ENCODE data around the gene GRAMD1A. TPM values are rescaled to one million over a fixed set of nuclear protein-coding genes. Genes with fewer than 3 reads are reported as not detected.

GRAMD1A gene
- total RNA-seq, 4 donors from 2014 or later = 4.6 to 23.3 (median 8.8) TPM

- DNase-seq = no peak
- WGBS, 2 donors = 73 to 82% methylated on average over 5 of the region's 7 CpGs
- Histone ChIP-seq H3K27me3 (peaks cover 0 to 8% (median 0%) of the 10 kb centered on the region in 4 donors), H3K4me3 (no peak overlapping the region), H3K9me3 (peaks cover 0 to 20% (median 0%) of the 10 kb centered on the region in 3 donors), H3K27ac (no peak overlapping the region), H3K36me3 (no peaks in the 10 kb centered on the region), H3K4me1 (peaks cover 0 to 9% (median 4%) of the 10 kb centered on the region in 3 donors)
- no peak for TF ChIP-seq POLR2A (IDR thresholded peaks at IDR 0.05)
- TF ChIP-seq CTCF (IDR thresholded peaks at IDR 0.05) = no peak
- intact Hi-C loops (cut with DNase I) = loop anchor here (2.0 kb wide), 1 partner anchor 41 kb away; no protein-coding TSS in a partner anchor
Observed at GRCh38 chr19:34972163-34972705, 27.9 kb upstream of the GRAMD1A start.

GRCh38 chr19:34974646-34975045 lies 25.5 kb upstream of the GRAMD1A start:
- no peak for DNase-seq

GRCh38 chr19:34975056-34975455 lies 25.1 kb upstream of the GRAMD1A start:
- Histone ChIP-seq H3K9me3 (peaks cover 0 to 14% (median 0%) of the 10 kb centered on the region in 3 donors), H3K4me1 (peaks cover 0 to 9% (median 4%) of the 10 kb centered on the region in 3 donors), H3K27ac (no peak overlapping the region), H3K27me3 (peaks cover 0 to 8% (median 0%) of the 10 kb centered on the region in 4 donors), H3K36me3 (no peaks in the 10 kb centered on the region), H3K4me3 (no peak overlapping the region)
- WGBS, 2 donors = 30 to 33% methylated on average over 3 to 5 of the region's 5 CpGs
- intact Hi-C loops (cut with DNase I) = no loop called here
- no peak for TF ChIP-seq POLR2A (IDR thresholded peaks at IDR 0.05)
- DNase-seq = no peak

More at GRCh38 chr19:34974646-34975045, 25.5 kb upstream of the GRAMD1A start:
- intact Hi-C loops (cut with DNase I) = no loop called here
- no peaks in the 10 kb centered on the region for H3K36me3 ChIP-seq
- H3K27ac ChIP-seq = no peak overlapping the region
- H3K4me1 ChIP-seq = peaks cover 0 to 9% (median 4%) of the 10 kb centered on the region in 3 donors
- 50% methylated on average over 5 of the region's 5 CpGs for WGBS, 2 donors
- TF ChIP-seq POLR2A (IDR thresholded peaks at IDR 0.05) = no peak
- H3K4me3 ChIP-seq = no peak overlapping the region
- peaks cover 0 to 8% (median 0%) of the 10 kb centered on the region in 4 donors for H3K27me3 ChIP-seq
- peaks cover 0 to 14% (median 0%) of the 10 kb centered on the region in 3 donors for H3K9me3 ChIP-seq

- Histone ChIP-seq H3K36me3 (no peaks in the 10 kb centered on the region), H3K27me3 (peaks cover 0 to 8% (median 0%) of the 10 kb centered on the region in 4 donors), H3K27ac (no peak overlapping the region), H3K9me3 (peaks cover 0 to 14% (median 0%) of the 10 kb centered on the region in 3 donors), H3K4me3 (no peak overlapping the region), H3K4me1 (peaks cover 0 to 9% (median 4%) of the 10 kb centered on the region in 3 donors)
- TF ChIP-seq CTCF (IDR thresholded peaks at IDR 0.05) (no peak), POLR2A (IDR thresholded peaks at IDR 0.05) (no peak)
- intact Hi-C loops (cut with DNase I) = no loop called here
- DNase-seq = no peak
- 75 to 90% methylated on average over 3 of the region's 3 CpGs for WGBS, 2 donors
Observed at GRCh38 chr19:34976611-34977010, 23.5 kb upstream of the GRAMD1A start.

- peaks cover 0 to 2% (median 0%) of the 10 kb centered on the region in 3 donors for H3K4me1 ChIP-seq
- no peak overlapping the region for H3K27ac ChIP-seq
- no peaks in the 10 kb centered on the region for H3K27me3 ChIP-seq
- WGBS, 2 donors = 75 to 78% methylated on average over 11 to 12 of the region's 12 CpGs
- no peak for TF ChIP-seq POLR2A (IDR thresholded peaks at IDR 0.05)
- no peak for TF ChIP-seq CTCF (IDR thresholded peaks at IDR 0.05)
- H3K9me3 ChIP-seq = peaks cover 0 to 14% (median 0%) of the 10 kb centered on the region in 3 donors
- no peaks in the 10 kb centered on the region for H3K36me3 ChIP-seq
- H3K4me3 ChIP-seq = no peak overlapping the region
- no peak for DNase-seq
- intact Hi-C loops (cut with DNase I) = no loop called here
Observed at GRCh38 chr19:34979819-34980640, 20.1 kb upstream of the GRAMD1A start.

GRCh38 chr19:34982275-34982674 lies 17.8 kb upstream of the GRAMD1A start:
- Histone ChIP-seq H3K9me3 (peaks cover 0 to 2% (median 0%) of the 10 kb centered on the region in 3 donors), H3K36me3 (no peaks in the 10 kb centered on the region), H3K4me3 (no peak overlapping the region), H3K27ac (no peak overlapping the region), H3K4me1 (peaks cover 0 to 12% (median 0%) of the 10 kb centered on the region in 3 donors), H3K27me3 (no peaks in the 10 kb centered on the region)
- DNase-seq = no peak
- intact Hi-C loops (cut with DNase I) = no loop called here
- 69 to 70% methylated on average over 5 of the region's 5 CpGs for WGBS, 2 donors
- TF ChIP-seq POLR2A (IDR thresholded peaks at IDR 0.05) = no peak
- TF ChIP-seq CTCF (IDR thresholded peaks at IDR 0.05) = no peak

Measured in esophagus squamous epithelium (tissue), 5 donors.